Duodenal mucosa (tissue), 2 donors: ENCODE data around the gene RAPGEF1.

Source experiments
- H3K27ac ChIP-seq: one replicate; pipeline ENCODE4 v1.7.0; 2013; ENCODE audit warnings: low read depth, low read length
- H3K27me3 ChIP-seq, 2 donors: one replicate each; pipeline ENCODE4 v1.7.0; 2013; ENCODE audit warnings: low read length in 2 of 2, control low read depth in 1 of 2; ENCODE audit not compliant: insufficient read depth in 2 of 2, control insufficient read depth in 1 of 2
- H3K36me3 ChIP-seq, 2 donors: one replicate each; pipeline ENCODE4 v1.7.0; 2013; ENCODE audit warnings: low read length in 2 of 2, control low read depth in 1 of 2; ENCODE audit not compliant: insufficient read depth in 2 of 2, control insufficient read depth in 1 of 2
- H3K4me1 ChIP-seq, 2 donors: one replicate each; pipeline ENCODE4 v1.7.0; 2013; ENCODE audit warnings: low read length in 2 of 2, control low read depth in 1 of 2; ENCODE audit not compliant: insufficient read depth in 2 of 2, control insufficient read depth in 1 of 2
- H3K4me3 ChIP-seq, 2 donors: one replicate each; pipeline ENCODE4 v1.7.0; 2013; ENCODE audit warnings: low read length in 2 of 2, low read depth in 1 of 2
- H3K9ac ChIP-seq, 2 donors: one replicate each; pipeline ENCODE4 v1.7.0; 2013; ENCODE audit warnings: low read length in 2 of 2, low read depth in 1 of 2
- H3K9me3 ChIP-seq, 2 donors: one replicate each; pipeline ENCODE4 v1.7.0; 2013; ENCODE audit warnings: low read length in 2 of 2, control low read depth in 1 of 2; ENCODE audit not compliant: control insufficient read depth in 1 of 2

Gene RAPGEF1

DNA sequence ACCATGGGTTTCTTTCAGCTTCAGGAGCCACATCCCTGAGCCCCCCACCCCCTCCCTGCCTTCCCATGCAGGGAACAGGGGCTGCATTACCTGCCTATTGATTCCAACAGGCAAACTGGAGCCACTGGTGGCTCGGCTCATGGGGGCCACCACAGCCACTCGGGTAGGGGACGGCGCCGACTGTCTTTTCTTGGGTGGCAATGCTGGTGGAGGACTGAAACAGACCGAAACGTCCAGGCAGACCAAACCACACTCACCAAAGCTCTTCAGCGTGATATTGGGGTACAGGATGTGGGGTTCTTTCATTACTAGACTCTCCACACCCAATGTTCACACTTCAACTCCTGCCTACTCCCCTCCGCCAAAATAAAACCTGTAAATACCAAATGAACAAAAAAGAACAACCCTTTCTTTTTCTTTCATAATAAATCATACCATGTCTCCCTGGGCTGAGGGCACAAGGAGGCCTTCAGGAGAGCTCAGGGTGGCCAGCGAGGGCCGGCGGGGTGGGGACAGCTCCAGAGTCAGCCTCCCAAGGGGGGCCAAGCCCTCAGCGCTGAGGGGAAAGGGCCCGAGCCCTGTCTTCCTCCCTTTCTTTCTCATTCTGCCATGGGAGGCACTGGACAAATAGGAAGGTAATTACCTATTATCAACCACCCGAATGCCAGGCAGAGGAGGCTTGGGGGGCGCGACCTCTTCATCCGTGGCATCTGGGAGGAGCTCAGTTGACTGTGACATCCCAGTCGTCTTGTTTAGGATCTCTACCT lies 111.2 kb downstream of the RAPGEF1 start:
- peaks cover 26 to 38% of the 10 kb centered on the region in 2 donors for H3K36me3 ChIP-seq
- H3K4me1 ChIP-seq = peaks cover 27 to 36% of the 10 kb centered on the region in 2 donors
- H3K27ac ChIP-seq = peak overlapping the region; percentile 72

GRCh38 chr9:131627648-131628458 lies 112.0 kb downstream of the RAPGEF1 start:
- H3K9ac ChIP-seq = peak overlapping the region; percentile 46 to 79
- H3K27ac ChIP-seq = peak overlapping the region; percentile 72
- no peaks in the 10 kb centered on the region for H3K9me3 ChIP-seq
- H3K4me1 ChIP-seq = peaks cover 27 to 36% of the 10 kb centered on the region in 2 donors
- peak overlapping the region in 1 of 2 donors; percentile 50 for H3K4me3 ChIP-seq
- H3K36me3 ChIP-seq = peaks cover 26 to 42% of the 10 kb centered on the region in 2 donors
- H3K27me3 ChIP-seq = no peaks in the 10 kb centered on the region

More for the DNA sequence above, 111.2 kb downstream of the RAPGEF1 start:
- H3K27me3 ChIP-seq = no peaks in the 10 kb centered on the region
- peak overlapping the region; percentile 25 to 37 for H3K9ac ChIP-seq
- no peaks in the 10 kb centered on the region for H3K9me3 ChIP-seq
- H3K4me3 ChIP-seq = no peak overlapping the region

DNA sequence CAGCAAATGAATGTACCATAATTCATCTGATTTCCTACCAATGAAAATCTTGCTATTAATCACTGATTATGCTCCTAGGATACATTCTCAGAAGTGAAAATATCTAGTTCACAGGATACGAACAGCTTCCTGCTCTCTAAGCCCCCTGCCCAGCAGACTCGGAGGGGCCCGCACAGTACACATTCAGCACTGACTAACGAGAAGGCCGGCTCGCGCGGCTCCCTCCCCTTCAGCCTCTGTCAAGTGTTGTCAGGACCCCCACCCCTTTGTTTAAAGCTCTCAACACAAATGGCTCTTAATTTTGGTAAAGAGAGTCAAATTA lies 112.6 kb downstream of the RAPGEF1 start:
- H3K27ac ChIP-seq = peak overlapping the region; percentile 72
- H3K4me1 ChIP-seq = peaks cover 27 to 36% of the 10 kb centered on the region in 2 donors
- no peak overlapping the region for H3K4me3 ChIP-seq
- no peaks in the 10 kb centered on the region for H3K9me3 ChIP-seq
- H3K36me3 ChIP-seq = peaks cover 26 to 47% of the 10 kb centered on the region in 2 donors
- H3K9ac ChIP-seq = peak overlapping the region; percentile 46 to 79
- H3K27me3 ChIP-seq = no peaks in the 10 kb centered on the region

- peaks cover 33 to 54% of the 10 kb centered on the region in 2 donors for H3K36me3 ChIP-seq
- H3K9ac ChIP-seq = no peak overlapping the region
- H3K4me1 ChIP-seq = peaks cover 23 to 34% of the 10 kb centered on the region in 2 donors
- no peaks in the 10 kb centered on the region for H3K9me3 ChIP-seq
- no peaks in the 10 kb centered on the region for H3K27me3 ChIP-seq
- H3K27ac ChIP-seq = no peak overlapping the region
- no peak overlapping the region for H3K4me3 ChIP-seq
These were observed 113.8 kb downstream of the RAPGEF1 start for GRCh38 chr9:131625790-131626670.

DNA sequence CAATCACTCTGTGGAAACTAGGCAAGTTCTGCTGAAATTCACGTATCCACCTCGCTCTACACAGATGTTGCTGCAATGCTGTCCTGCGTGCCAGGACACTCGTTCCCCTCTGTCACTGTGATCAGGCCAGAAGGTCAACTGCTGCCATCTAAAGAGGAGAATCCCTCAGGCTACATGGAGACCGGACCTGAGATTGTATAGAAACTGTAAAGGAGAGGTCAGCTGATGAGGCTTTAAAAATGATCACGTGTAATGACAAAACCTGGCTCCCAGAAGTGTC lies 114.4 kb downstream of the RAPGEF1 start:
- no peak overlapping the region for H3K9ac ChIP-seq
- H3K9me3 ChIP-seq = no peaks in the 10 kb centered on the region
- H3K4me3 ChIP-seq = no peak overlapping the region
- no peak overlapping the region for H3K27ac ChIP-seq
- no peaks in the 10 kb centered on the region for H3K27me3 ChIP-seq
- H3K36me3 ChIP-seq = peaks cover 35 to 60% of the 10 kb centered on the region in 2 donors
- peaks cover 17 to 33% of the 10 kb centered on the region in 2 donors for H3K4me1 ChIP-seq

DNA sequence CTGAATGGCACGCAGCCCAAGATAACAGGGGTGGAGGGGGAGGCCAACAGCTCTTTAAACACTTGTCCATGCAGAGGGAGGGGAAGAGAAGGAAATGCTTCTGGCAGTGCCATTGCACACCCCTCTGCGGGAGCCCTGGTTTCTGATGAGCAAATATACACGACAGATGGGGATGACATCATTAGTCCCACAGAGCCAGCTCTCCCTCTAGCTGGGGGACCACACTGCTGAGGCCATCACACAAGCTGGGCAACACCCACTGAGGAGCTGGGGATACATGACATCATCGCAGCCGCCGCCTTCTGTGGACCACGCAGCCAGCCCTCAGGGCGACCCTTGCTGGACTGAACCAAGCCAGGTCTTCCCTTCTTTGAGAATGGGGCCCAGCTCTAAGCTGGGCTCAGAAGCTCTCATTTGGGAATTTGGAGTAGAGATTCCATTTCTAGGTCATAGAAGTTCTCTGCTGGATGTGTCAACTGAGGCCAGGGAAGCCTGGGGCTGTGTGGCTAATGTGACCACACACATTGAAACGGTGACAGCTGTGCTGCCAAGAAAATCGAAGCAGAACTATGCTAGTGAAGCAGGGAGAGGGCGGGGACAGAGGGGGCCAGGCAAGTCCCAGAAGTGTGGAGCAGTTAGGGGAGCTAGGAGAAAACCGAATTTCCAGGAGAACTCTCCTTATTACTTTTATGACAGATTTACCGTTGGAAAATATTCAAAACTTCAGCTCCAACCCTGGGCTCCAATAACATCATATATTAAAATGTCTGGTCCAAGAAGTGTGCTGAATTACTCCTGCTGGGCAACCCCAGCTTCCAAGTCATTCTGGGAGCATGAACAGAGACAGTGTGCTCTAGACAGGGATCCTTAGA lies 115.0 kb downstream of the RAPGEF1 start:
- Histone ChIP-seq H3K27ac (no peak overlapping the region), H3K36me3 (peaks cover 36 to 66% of the 10 kb centered on the region in 2 donors), H3K4me3 (no peak overlapping the region), H3K27me3 (no peaks in the 10 kb centered on the region), H3K9ac (no peak overlapping the region), H3K9me3 (no peaks in the 10 kb centered on the region), H3K4me1 (peaks cover 15 to 27% of the 10 kb centered on the region in 2 donors)

GRCh38 chr9:131623655-131624330 lies 116.1 kb downstream of the RAPGEF1 start:
- Histone ChIP-seq H3K27me3 (no peaks in the 10 kb centered on the region), H3K9ac (no peak overlapping the region), H3K36me3 (peaks cover 45 to 73% of the 10 kb centered on the region in 2 donors), H3K4me1 (peaks cover 12 to 23% of the 10 kb centered on the region in 2 donors), H3K4me3 (no peak overlapping the region), H3K9me3 (no peaks in the 10 kb centered on the region), H3K27ac (no peak overlapping the region)

DNA sequence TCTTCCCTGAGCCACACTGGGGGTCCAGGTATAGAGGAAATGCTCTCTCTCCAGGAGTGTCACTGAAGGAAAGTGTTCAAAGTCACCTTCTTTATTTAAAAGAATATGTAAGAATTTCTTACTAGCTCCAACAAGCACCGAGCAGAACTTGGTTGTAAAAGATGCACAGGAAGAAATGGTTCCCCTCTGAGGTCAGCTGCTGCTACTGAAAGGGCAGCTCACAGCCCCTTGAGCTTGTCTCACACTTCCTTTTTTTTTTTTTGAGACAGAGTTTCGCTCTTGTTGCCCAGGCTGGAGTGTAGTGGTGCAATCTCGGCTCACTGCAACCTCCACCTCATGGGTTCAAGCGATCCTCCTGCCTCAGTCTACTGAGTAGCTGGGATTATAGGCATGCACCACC lies 117.4 kb downstream of the RAPGEF1 start:
- Histone ChIP-seq H3K4me1 (peaks cover under 1 to 10% of the 10 kb centered on the region in 2 donors), H3K4me3 (no peak overlapping the region), H3K27ac (no peak overlapping the region), H3K27me3 (no peaks in the 10 kb centered on the region), H3K36me3 (peaks cover 49 to 85% of the 10 kb centered on the region in 2 donors), H3K9ac (no peak overlapping the region), H3K9me3 (no peaks in the 10 kb centered on the region)
